K562 (cell line): ENCODE results near the gene PLPPR2. TPM values are rescaled to one million over a fixed set of nuclear protein-coding genes. Genes with fewer than 3 reads are reported as not detected.

Experiments
- ATAC-seq: fragments of 200-7000 bp; cut with Tn5 transposase; 3 replicates; pipeline ENCODE4 v1.9.1; 2020; ENCODE audit warnings: moderate library complexity
- BruUV-seq: library from RNA; stranded (reverse); fragments of 400-500 nt; replicated peaks from 2 replicates; lab custom pipeline; 2021; lab: Mats Ljungman, UMichigan
- CTCF ChIA-PET: fragments of 300-600 bp; formaldehyde crosslinking; extraction: SDS; loops from one replicate; lab custom pipeline; 2021; ENCODE audit warnings: low intra/inter-chr PET ratio; lab: Yijun Ruan, JAX
- POLR2A ChIA-PET: fragments of 300-600, 350-650 bp; sonication (Branson Sonifier 250); formaldehyde crosslinking; extraction: SDS; loops from one replicate; lab custom pipeline; 2021; ENCODE audit warnings: antibody characterized with exemption, inconsistent platforms; lab: Yijun Ruan, JAX
- DNase-seq, 4 experiments: peaks; one replicate each; pipeline versions ENCODE4 v3.0.0 to v3.0.0-alpha.2; 2011 to 2018; ENCODE audit warnings: low spot score in 3 of 4, mixed read lengths in 3 of 4; ENCODE audit errors: extremely low read depth in 1 of 4
- FAIRE-seq: peaks from 2 replicates; lab custom pipeline; 2011; peaks lifted over from hg19 to GRCh38; lab: Jason Lieb, UNC
- H2AFZ ChIP-seq: 2 replicates; pipeline ENCODE4 v1.6.0; 2011; ENCODE audit warnings: low read depth, low read length, control low read depth, inconsistent platforms
- H3K27ac ChIP-seq: fragments of 200-600 bp; 3 replicates; pipeline ENCODE4 v1.8.0; 2011; ENCODE audit warnings: low read depth, mild to moderate bottlenecking, control low read depth, inconsistent platforms, low read length, moderate library complexity, mixed read lengths; ENCODE audit errors: extremely low read depth
- H3K27me3 ChIP-seq, 2 experiments: fragments of 300-600 bp in 1 of 2; 2 replicates in 1 of 2; 3 replicates in 1 of 2; pipeline versions ENCODE4 v1.6.0 to v1.8.0; 2011; ENCODE audit warnings: inconsistent platforms in 2 of 2, low read length in 2 of 2, mild to moderate bottlenecking in 1 of 2, mixed read lengths in 1 of 2, moderate library complexity in 1 of 2; ENCODE audit not compliant: control insufficient read depth in 2 of 2, insufficient read depth in 2 of 2
- H3K36me3 ChIP-seq: fragments of 300-600 bp; 3 replicates; pipeline ENCODE4 v1.8.0; 2011; ENCODE audit warnings: mild to moderate bottlenecking, low read length, inconsistent platforms; ENCODE audit not compliant: control insufficient read depth, insufficient read depth
- H3K4me1 ChIP-seq, 2 experiments: fragments of 200-600 bp in 1 of 2; replicated peaks in 1 of 2; 2 replicates in 1 of 2; 3 replicates in 1 of 2; pipeline versions ENCODE4 v1.5.1 to v1.8.0; 2011; ENCODE audit warnings: inconsistent platforms in 2 of 2, low read length in 2 of 2, mild to moderate bottlenecking in 1 of 2, mixed read lengths in 1 of 2, moderate library complexity in 1 of 2; ENCODE audit not compliant: control insufficient read depth in 2 of 2, insufficient read depth in 2 of 2
- H3K4me2 ChIP-seq: 2 replicates; pipeline ENCODE4 v1.6.1; 2011; ENCODE audit warnings: low read length, control low read depth, inconsistent platforms, mixed read lengths; ENCODE audit not compliant: insufficient read depth
- H3K4me3 ChIP-seq: fragments of 200-600 bp; sonication (generic), shearing (Covaris generic); 2 replicates; pipeline ENCODE4 v1.5.1; 2016; ENCODE audit warnings: control low read depth, inconsistent platforms
- H3K79me2 ChIP-seq: fragments of 200-600 bp; 3 replicates; pipeline ENCODE4 v1.8.0; 2011; ENCODE audit warnings: low read length, inconsistent platforms; ENCODE audit not compliant: control insufficient read depth, insufficient read depth
- H3K9ac ChIP-seq, 2 experiments: 2 replicates each; pipeline versions ENCODE4 v1.6.0 to v1.6.1; 2011; ENCODE audit warnings: low read depth in 2 of 2, low read length in 2 of 2, control low read depth in 1 of 2, inconsistent platforms in 1 of 2, mild to moderate bottlenecking in 1 of 2, mixed read lengths in 1 of 2; ENCODE audit not compliant: insufficient read depth in 1 of 2
- H3K9me1 ChIP-seq: one replicate; pipeline ENCODE4 v1.6.0; 2011; ENCODE audit warnings: inconsistent platforms, mild to moderate bottlenecking, low read length, moderate library complexity; ENCODE audit not compliant: control insufficient read depth, insufficient read depth
- H3K9me3 ChIP-seq: replicated peaks from 2 replicates; pipeline ENCODE4 v1.5.1; 2011; ENCODE audit warnings: low read depth, low read length, inconsistent platforms; ENCODE audit not compliant: control insufficient read depth, insufficient read depth
- H4K20me1 ChIP-seq: replicated peaks from 2 replicates; pipeline ENCODE4 v1.6.1; 2011; ENCODE audit warnings: low read length, inconsistent platforms, mixed read lengths; ENCODE audit not compliant: control insufficient read depth, insufficient read depth
- CREB1 ChIP-seq, 2 experiments: sonication (generic) in 1 of 2; formaldehyde crosslinking in 1 of 2; IDR thresholded peaks; 2 replicates each; pipeline versions ENCODE4 v1.6.1 to v1.8.0; 2012 to 2022; ENCODE audit warnings: inconsistent platforms in 1 of 2, mild to moderate bottlenecking in 1 of 2, missing genetic modification reagents in 1 of 2, moderate library complexity in 1 of 2
- KDM1A ChIP-seq, 2 experiments: fragments of 450-650 bp; IDR thresholded peaks; 2 replicates each; pipeline ENCODE4 v1.6.1; 2016; ENCODE audit warnings: mild to moderate bottlenecking in 2 of 2
- RBM25 ChIP-seq: fragments of 200-400 bp; formaldehyde crosslinking; IDR thresholded peaks from 2 replicates; pipeline ENCODE4 v1.6.1; 2018; ENCODE audit warnings: low read length, low read depth, moderate library complexity; ENCODE audit not compliant: severe bottlenecking
- ZNF444 ChIP-seq: fragments of 250-450 bp; sonication (Bioruptor Pico); IDR thresholded peaks from 2 replicates; pipeline ENCODE4 v1.4.0; 2020; ENCODE audit warnings: mild to moderate bottlenecking, moderate library complexity
- WGBS: fragments of 100-300 bp; shearing (Covaris generic); methylation state at CpG from one replicate; pipeline ENCODE4 v1.1.6; 2016; ENCODE audit warnings: low coverage, mixed read lengths; ENCODE audit not compliant: insufficient coverage; ENCODE audit errors: missing lambda C conversion rate; 5-methylcytosine and 5-hydroxymethylcytosine counted together
- in situ Hi-C: fragments of 300-500 bp; cut with MboI; formaldehyde crosslinking; loops from 4 replicates; pipeline ENCODE4 v1.15.0; 2018; ENCODE audit warnings: inconsistent platforms, mixed read lengths
- intact Hi-C: fragments of 100-400 bp; cut with micrococcal nuclease; formaldehyde crosslinking; loops from 2 replicates; pipeline ENCODE4 v1.14.2; 2022
- polyA plus RNA-seq, 8 experiments: library from polyadenylated mRNA; depleted of rRNA in 4 of 8; stranded (reverse) in 5 of 8; unstranded in 3 of 8; fragments of >200 nt; fragmentation: Nextera tagmentation in 2 of 8; fragmentation: Illumina TruSeq in 1 of 8; extraction: Ambion mirVana in 2 of 8; extraction: Trizol in 1 of 8; gene quantifications; 2 replicates each; pipeline versions ENCODE4 v1.2.1 to v1.2.3, GENCODE V29; 2011 to 2014; ENCODE audit warnings: inconsistent platforms in 1 of 8, missing spikeins in 1 of 8
- total RNA-seq, 7 experiments: library from RNA; depleted of rRNA in 6 of 7; stranded (reverse); fragments of >200 nt in 6 of 7; fragmentation: Illumina TruSeq in 2 of 7; extraction: Trizol in 2 of 7; gene quantifications; 2 replicates each; pipeline versions ENCODE4 v1.2.1 to v1.2.3, GENCODE V29; 2011 to 2021; ENCODE audit warnings: low replicate concordance in 1 of 7

Gene PLPPR2
- total and polyA plus RNA-seq, 9 of the 15 experiments (the other 6 are each of a cell fraction or from before 2014, with no cell fraction given): 0.49 to 15.9 (median 3.4) TPM

GRCh38 chr19:11356676-11357550 lies 1.7 kb downstream of the PLPPR2 start:
- POLR2A ChIA-PET: no interaction called here
- peaks cover 30 to 67% of the 10 kb centered on the region in 2 experiments; a peak in 4 of 5 replicates for H3K4me1 ChIP-seq
- in situ Hi-C loops (no loop called here), intact Hi-C loops (no loop called here)
- no peak for TF ChIP-seq CREB1 (IDR thresholded peaks at IDR 0.05)
- 0 out of 2 replicates have a peak, but pooled peaks have one; percentile 21 for TF ChIP-seq CREB1 (CRISPR knock-in tag; IDR thresholded peaks at IDR 0.05)
- peak; percentile 27 for TF ChIP-seq RBM25
- TF ChIP-seq ZNF444 (CRISPR knock-in tag): no peak
- 0 out of 4 replicates have a peak, but pooled peaks of 1 of the 2 experiments have one; percentile 17 for TF ChIP-seq KDM1A (IDR thresholded peaks at IDR 0.05)
- 0 out of 4 replicates have a peak overlapping the region, but pooled peaks of 1 of the 2 experiments have one; percentile 43 for H3K9ac ChIP-seq
- H2AFZ ChIP-seq: no peak overlapping the region
- peaks cover 6% of the 10 kb centered on the region; the same call in 1 of the 3 replicates for H3K79me2 ChIP-seq
- no peaks in the 10 kb centered on the region for H4K20me1 ChIP-seq
- no peak overlapping the region for H3K4me2 ChIP-seq
- H3K36me3 ChIP-seq: no peaks in the 10 kb centered on the region; the same call in 2 of the 3 replicates
- H3K9me1 ChIP-seq: peaks cover 3% of the 10 kb centered on the region
- FAIRE-seq (no peak), ATAC-seq (no peak), DNase-seq (peak in 1 of 4 experiments; percentile 7)
- CTCF ChIA-PET: no interaction called here
- BruUV-seq: no TSS peak
- no peaks in the 10 kb centered on the region for H3K27me3 ChIP-seq
- 64% methylated on average over 10 of the region's 11 CpGs for WGBS
- H3K9me3 ChIP-seq: no peaks in the 10 kb centered on the region
- H3K4me3 ChIP-seq: no peak overlapping the region
- H3K27ac ChIP-seq: no peak overlapping the region
